NCI-H510A (cell line): ENCODE measurements around the gene ACTR3C.

Source experiments
- DNase-seq: peaks from one replicate; lab custom pipeline; 2025; lab: John Stamatoyannopoulos, UW

ACTR3C gene

GRCh38 chr7:150322833-150323681, at the start of gene ACTR3C, which contains the start of gene LRRC61:
Gene ACTR3C (minus strand): TSS chr7:150323545. CDS start chr7:150295296, 28,249 bp downstream.
Gene LRRC61 (plus strand): TSS chr7:150323355. CDS start chr7:150336862, 13,507 bp downstream.
- DNase-seq: peak; percentile 38

GRCh38 chr7:150372271-150373048, 49.1 kb upstream of the ACTR3C start:
- DNase-seq: no peak

GRCh38 chr7:150371996-150372270, 48.6 kb upstream of the ACTR3C start:
- no peak for DNase-seq

- no peak for DNase-seq
These were observed 48.0 kb upstream of the ACTR3C start for GRCh38 chr7:150371131-150371995.

- DNase-seq: no peak
These were observed 47.3 kb upstream of the ACTR3C start for GRCh38 chr7:150370612-150371071.

GRCh38 chr7:150369748-150370501, 46.6 kb upstream of the ACTR3C start:
- no peak for DNase-seq

- no peak for DNase-seq
These were observed 45.8 kb upstream of the ACTR3C start for GRCh38 chr7:150368884-150369747.

GRCh38 chr7:150368096-150368883, 44.9 kb upstream of the ACTR3C start, which contains the start of gene REPIN1:
Gene REPIN1 (plus strand): TSS chr7:150368822. CDS start chr7:150369712, 890 bp downstream.
- DNase-seq: peak; percentile 61

GRCh38 chr7:150367677-150368095, 44.3 kb upstream of the ACTR3C start:
- DNase-seq: peak; percentile 77

- DNase-seq: no peak
These were observed 42.5 kb upstream of the ACTR3C start for GRCh38 chr7:150365673-150366398.

GRCh38 chr7:150365194-150365593, 41.8 kb upstream of the ACTR3C start:
- no peak for DNase-seq

GRCh38 chr7:150363872-150364271, 40.5 kb upstream of the ACTR3C start:
- no peak for DNase-seq

GRCh38 chr7:150363370-150363769, 40.0 kb upstream of the ACTR3C start:
- DNase-seq: no peak

GRCh38 chr7:150361807-150362621, 38.7 kb upstream of the ACTR3C start:
- no peak for DNase-seq

GRCh38 chr7:150361402-150361801, 38.1 kb upstream of the ACTR3C start:
- DNase-seq: no peak

- DNase-seq: no peak
These were observed 37.2 kb upstream of the ACTR3C start for GRCh38 chr7:150360363-150361058.
